Left ventricle myocardium superior (tissue), 1 donor: ENCODE measurements around the gene TMEM30B. TPM values are rescaled to one million over a fixed set of nuclear protein-coding genes. Genes with fewer than 3 reads are reported as not detected.
A peak's percentile ranks its signal among the peaks of the same experiment; 100 is the strongest.
"Not testable (repeated sequence)": the region's sequence is repeated elsewhere in the genome, so short reads cannot be mapped to it uniquely, and the experiment has no call there.

ENCODE experiments used
- ATAC-seq: fragments of 200-7000 bp; cut with Tn5 transposase; one replicate; pipeline ENCODE4 v1.9.1; 2020; ENCODE audit warnings: mild to moderate bottlenecking, moderate library complexity
- DNase-seq: peaks from one replicate; pipeline ENCODE4 v3.0.0-alpha.2; 2020
- intact Hi-C: fragments of 100-400 bp; cut with micrococcal nuclease; formaldehyde crosslinking; loops from one replicate; pipeline ENCODE4 v1.11.0; 2022
- total RNA-seq: library from RNA; stranded (reverse); fragmentation: NEBNext Ultra II Directional; extraction: Animal tissue kit (Norgen Biotek cat#: 25700); gene quantifications from one replicate; pipeline ENCODE4 v1.2.1, GENCODE V29; 2021
- donor health status: DM: no; HTN: yes; CAD: no; lungs with severe emphysema.

Gene TMEM30B
- total RNA-seq, 1 donor from 2014 or later, result 0.42 TPM

- DNase-seq (peak; percentile 48), ATAC-seq (peak; percentile 96)
- intact Hi-C loops, result loop anchor here (2.0 kb wide), 1 partner anchor 628 kb away; no protein-coding TSS in a partner anchor
Measured at GRCh38 chr14:61252369-61253063, 28.6 kb downstream of the TMEM30B start.

- DNase-seq (no peak), ATAC-seq (no peak)
- intact Hi-C loops, result no loop called here
Measured at GRCh38 chr14:61250063-61250462, 31.1 kb downstream of the TMEM30B start.

- DNase-seq (no peak), ATAC-seq (no peak)
- intact Hi-C loops, result no loop called here
Measured at GRCh38 chr14:61247935-61248334, 33.2 kb downstream of the TMEM30B start.

- ATAC-seq, result no peak
- intact Hi-C loops, result no loop called here
Measured at GRCh38 chr14:61246721-61247120, 34.4 kb downstream of the TMEM30B start.

DNA sequence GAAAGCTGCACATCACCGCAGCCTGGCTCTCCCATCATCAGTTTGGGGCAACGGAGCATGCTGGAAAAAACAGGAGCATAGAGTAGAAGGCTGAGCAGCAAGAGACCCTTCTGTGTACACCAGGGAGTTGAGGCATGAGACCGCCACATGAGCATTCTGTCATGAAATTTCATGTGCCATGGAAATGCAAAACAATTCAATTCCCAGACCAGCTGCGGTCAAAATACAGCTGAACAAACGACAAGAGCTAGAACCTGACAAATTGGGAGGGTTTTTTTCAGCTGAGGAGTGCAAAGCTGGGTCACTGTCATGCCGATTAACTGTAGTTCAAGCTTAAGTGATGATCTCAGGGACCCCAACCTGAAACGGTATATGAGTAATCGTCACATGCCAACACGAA is 37.1 kb downstream of the TMEM30B start:
- DNase-seq (no peak), ATAC-seq (no peak)
- intact Hi-C loops, result no loop called here

More at GRCh38 chr14:61246721-61247120, 34.4 kb downstream of the TMEM30B start:
- no peak for DNase-seq

GRCh38 chr14:61240206-61240605 is 40.9 kb downstream of the TMEM30B start:
- DNase-seq (no peak), ATAC-seq (no peak)
- intact Hi-C loops, result no loop called here

DNA sequence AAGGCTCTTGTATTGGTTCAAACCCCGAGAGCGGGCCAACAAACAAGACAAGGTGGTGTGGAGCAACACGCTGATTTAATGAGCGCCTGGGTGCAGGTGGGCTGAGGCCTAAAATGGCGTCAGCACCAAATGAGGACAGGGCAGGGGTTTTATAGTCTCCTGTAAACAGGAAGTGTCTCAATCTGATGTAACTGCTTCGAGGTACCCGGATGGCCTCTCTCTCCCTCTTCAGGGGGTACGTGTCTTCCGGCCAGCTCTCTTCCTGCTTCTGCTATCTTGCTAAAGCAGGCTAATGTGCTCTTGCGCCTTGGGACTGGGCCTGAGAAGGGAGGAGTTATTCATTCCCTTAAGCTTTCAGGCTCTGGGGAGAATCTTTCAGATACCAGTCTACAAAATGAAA is 41.9 kb downstream of the TMEM30B start:
- DNase-seq, intact Hi-C loops, ATAC-seq: not testable (repeated sequence)

GRCh38 chr14:61238611-61239245 is 42.4 kb downstream of the TMEM30B start:
- intact Hi-C loops, result no loop called here
- DNase-seq, result no peak
- ATAC-seq, result no peak

DNA sequence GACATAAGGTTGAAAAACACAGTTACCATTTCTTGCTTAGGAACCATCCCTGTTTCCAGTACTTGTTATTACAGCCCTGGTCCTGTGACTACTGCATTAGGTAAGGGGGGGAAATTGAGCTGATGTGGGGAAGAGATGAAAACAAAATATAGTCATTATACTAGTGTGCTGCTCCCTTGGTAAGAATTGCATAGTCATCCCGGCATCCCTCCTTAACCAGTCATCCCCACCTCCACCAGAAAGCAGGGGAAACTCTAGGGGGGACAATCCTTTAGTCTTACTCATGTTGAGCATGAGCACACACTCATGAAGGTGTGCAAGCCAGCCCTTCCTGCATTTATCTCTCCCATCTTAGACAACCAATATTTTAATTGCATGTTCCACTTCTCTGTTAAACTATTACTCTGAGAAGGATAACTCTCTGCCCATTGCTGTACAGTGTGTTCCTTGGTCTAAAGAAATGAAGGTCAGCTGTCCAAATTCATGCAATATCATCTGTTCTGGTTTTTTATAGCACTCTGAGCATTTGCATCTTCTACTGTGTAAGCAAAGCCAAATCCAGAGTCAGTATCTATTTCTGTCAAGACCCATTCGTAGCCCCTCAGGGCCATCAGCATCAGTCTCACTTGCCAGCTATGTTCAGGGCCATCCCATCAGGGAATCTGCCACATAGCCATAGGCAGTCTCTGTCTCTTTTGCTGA is 46.8 kb downstream of the TMEM30B start:
- DNase-seq, result no peak
- ATAC-seq, result no peak
- intact Hi-C loops, result no loop called here

DNA sequence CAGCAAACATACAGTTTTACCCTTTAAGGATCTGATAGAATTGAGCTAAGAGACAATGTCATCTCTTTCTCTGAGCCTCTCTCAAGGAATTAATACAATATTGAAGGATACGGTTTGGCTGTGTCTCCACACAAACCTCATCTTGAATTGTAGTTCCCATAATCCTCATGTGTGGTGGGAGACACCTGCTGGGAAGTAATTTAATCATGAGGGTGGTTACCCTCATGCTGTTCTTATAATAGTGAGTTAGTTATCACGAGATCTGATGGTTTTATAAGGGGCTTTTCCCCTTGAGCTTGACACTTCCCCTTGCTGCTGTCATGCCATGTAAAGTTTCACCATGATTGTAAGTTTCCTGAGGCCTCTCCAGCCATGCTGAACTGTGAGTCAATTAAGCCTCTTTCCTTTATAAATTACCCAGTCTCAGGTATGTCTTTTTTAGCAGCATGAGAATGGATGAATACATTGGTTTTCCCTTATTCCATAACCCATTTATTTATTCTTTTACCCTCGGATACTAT is 47.6 kb downstream of the TMEM30B start:
- intact Hi-C loops, result no loop called here
- ATAC-seq (no peak), DNase-seq (no peak)

GRCh38 chr14:61231810-61232209 is 49.3 kb downstream of the TMEM30B start:
- intact Hi-C loops, result no loop called here
- no peak for ATAC-seq
- no peak for DNase-seq

- ATAC-seq, result no peak
- intact Hi-C loops, result no loop called here
- DNase-seq, result no peak
Measured at GRCh38 chr14:61229981-61230380, 51.2 kb downstream of the TMEM30B start.

- DNase-seq, result no peak
- no peak for ATAC-seq
- intact Hi-C loops, result no loop called here
Measured at GRCh38 chr14:61229475-61229888, 51.7 kb downstream of the TMEM30B start.

- ATAC-seq (no peak), DNase-seq (no peak)
- intact Hi-C loops, result no loop called here
Measured at GRCh38 chr14:61227884-61228591, 53.1 kb downstream of the TMEM30B start.

Other genes starting within 250 kb of the TMEM30B start
- gene PRKCH, start 40.2 kb upstream of the TMEM30B start, total RNA-seq, result 15.9 TPM